Heart left ventricle (tissue), 16 donors: ENCODE data around the gene DEFB115. TPM values are rescaled to one million over a fixed set of nuclear protein-coding genes. Genes with fewer than 3 reads are reported as not detected.

Experiments used
- ATAC-seq, 4 donors: fragments of 200-7000 bp; cut with Tn5 transposase; one replicate each; pipeline ENCODE4 v1.9.1; 2020 to 2022; ENCODE audit warnings: moderate library complexity in 4 of 4, mild to moderate bottlenecking in 3 of 4, moderate number of reproducible peaks in 1 of 4
- DNase-seq, 5 donors: peaks; one replicate each; pipeline ENCODE4 v3.0.0-alpha.2; 2020
- H3K27ac ChIP-seq, 12 donors: fragments of 200-600 bp; sonication (generic) in 4 of 12; one replicate each; pipeline versions ENCODE4 v1.5.0 to v1.8.0; 2016 to 2022; ENCODE audit warnings: mild to moderate bottlenecking in 2 of 12
- H3K27me3 ChIP-seq, 9 donors: fragments of 200-600 bp; sonication (generic) in 2 of 9; one replicate each; pipeline versions ENCODE4 v1.5.1 to v1.8.0; 2016 to 2022; ENCODE audit warnings: mild to moderate bottlenecking in 3 of 9
- H3K36me3 ChIP-seq, 9 donors: fragments of 200-600 bp; sonication (generic) in 2 of 9; one replicate each; pipeline versions ENCODE4 v1.5.0 to v1.8.0; 2018 to 2022; ENCODE audit warnings: mild to moderate bottlenecking in 2 of 9
- H3K4me1 ChIP-seq, 12 donors: fragments of 200-600 bp; sonication (generic) in 4 of 12; one replicate each; pipeline versions ENCODE4 v1.5.0 to v1.8.0; 2016 to 2022; ENCODE audit warnings: mild to moderate bottlenecking in 3 of 12
- H3K4me3 ChIP-seq, 12 donors: fragments of 200-600 bp; sonication (generic) in 4 of 12; one replicate each; pipeline versions ENCODE4 v1.5.0 to v1.8.0; 2017 to 2022; ENCODE audit warnings: mild to moderate bottlenecking in 9 of 12, moderate library complexity in 4 of 12
- H3K9me3 ChIP-seq, 12 donors: fragments of 200-600 bp; sonication (generic) in 4 of 12; one replicate each; pipeline versions ENCODE4 v1.5.0 to v1.8.0; 2016 to 2022; ENCODE audit warnings: mild to moderate bottlenecking in 1 of 12
- CTCF ChIP-seq, 12 donors: fragments of 200-600 bp; sonication (generic) in 4 of 12; IDR thresholded peaks; one replicate each; pipeline versions ENCODE4 v1.5.0 to v1.8.0; 2018 to 2022; ENCODE audit warnings: antibody characterized with exemption in 12 of 12, mild to moderate bottlenecking in 5 of 12
- POLR2A ChIP-seq, 2 donors: fragments of 450-650 bp; IDR thresholded peaks; one replicate each; pipeline ENCODE4 v1.6.1; 2017; ENCODE audit warnings: antibody characterized with exemption in 2 of 2, mild to moderate bottlenecking in 2 of 2, moderate library complexity in 2 of 2
- WGBS, 4 donors: extraction: QIAGEN DNeasy Blood & Tissue Kit in 2 of 4; methylation state at CpG; one replicate each; pipeline versions ENCODE4 v1.1.5 to v1.1.7; 2013 to 2018; 5-methylcytosine and 5-hydroxymethylcytosine counted together
- intact Hi-C, 10 donors: fragments of 100-400 bp; cut with DNase I; formaldehyde crosslinking; loops; one replicate each; pipeline versions ENCODE4 v1.11.1 to v1.14.2; 2022
- long read RNA-seq, 3 donors: library from polyadenylated mRNA; unstranded; transcript quantifications; one replicate each; pipeline ENCODE4 v2.0.0, GENCODE V29; 2020 to 2021
- polyA plus RNA-seq, 2 donors: library from polyadenylated mRNA; stranded (reverse); fragments of 200-250 nt; gene quantifications; one replicate each; pipeline ENCODE4 v1.2.3, GENCODE V29; 2013
- total RNA-seq, 9 donors: library from RNA; depleted of rRNA in 2 of 9; stranded (reverse); fragments of >200 nt in 2 of 9; fragmentation: NEBNext Ultra II Directional in 3 of 9; extraction: Animal tissue kit (Norgen Biotek cat#: 25700) in 3 of 9; gene quantifications; one replicate each; pipeline versions ENCODE4 v1.1.0 to v1.2.4, GENCODE V29; 2016 to 2023
- donor health status: ischemic (EF 13 %, LVEDD 7.1; RV severe dilation, severe dysfunction).
- donor health status: healthy with polysubstance abuse.
- donor health status: DM: no; HTN: yes; CAD: no.
- donor health status: DM: no; HTN: no; CAD: no.
- donor health status: ischemic (EF 25% LVEDD 6.9; RV normal size, moderate dysfunction).
- donor health status: ischemic (EF 25% LVEDD 5.7; RV mildly dilated, moderate dysfunction).
- donor health status: healthy.
- donor health status: DM: yes; HTN: yes; CAD: no.
- donor health status: ischemic (EF 35%, LVEDD 5.7; RV mildly dilated, moderate dysfunction).
- donor health status: nonischemic (EF 11% LVEDD 7.7; RV severe dilation, severe dysfunction).
- donor health status: DM: yes; HTN: yes; CAD: no.
- donor health status: PGD.
- donor health status: ischemic (EF 29% LVEDD 5.4; RV normal size, mild dysfunction).
- donor health status: nonischemic (EF 23%, LVEDD 6.1; RV moderate dilation, normal function).

Gene DEFB115
- total RNA-seq = not detected
- not detected for polyA plus RNA-seq
- long read RNA-seq, donor 1 = 0 reads
- long read RNA-seq, donor 2 = 0 reads
- long read RNA-seq, donor 3 = 0 reads

- intact Hi-C loops = no loop called here
- H3K9me3 ChIP-seq = no peaks in the 10 kb centered on the region
- no peaks in the 10 kb centered on the region for H3K36me3 ChIP-seq
- no peaks in the 10 kb centered on the region for H3K27me3 ChIP-seq
- H3K4me3 ChIP-seq = no peak within 1 kb of the TSS
- TF ChIP-seq CTCF (IDR thresholded peaks at IDR 0.05) = no peak
- no peak for TF ChIP-seq POLR2A (IDR thresholded peaks at IDR 0.05)
- DNase-seq = no peak
- no peak within 1 kb of the TSS for H3K27ac ChIP-seq
- ATAC-seq = no peak
- no peaks in the 10 kb centered on the region for H3K4me1 ChIP-seq
- WGBS, 4 donors = 44 to 49% (median 45%) methylated on average over 2 of the region's 2 CpGs
Observed at GRCh38 chr20:31257364-31257763, at the start of gene DEFB115. Gene DEFB115 (plus strand): TSS chr20:31257664. CDS start chr20:31257664, 0 bp downstream.

- TF ChIP-seq POLR2A (IDR thresholded peaks at IDR 0.05) (no peak), CTCF (IDR thresholded peaks at IDR 0.05) (no peak)
- no peaks in the 10 kb centered on the region for H3K4me1 ChIP-seq
- no peak overlapping the region for H3K27ac ChIP-seq
- intact Hi-C loops = no loop called here
- no peak for ATAC-seq
- no peaks in the 10 kb centered on the region for H3K27me3 ChIP-seq
- WGBS, 4 donors = 63 to 69% (median 65%) methylated on average over 10 of the region's 10 CpGs
- DNase-seq = no peak
- no peaks in the 10 kb centered on the region for H3K36me3 ChIP-seq
- H3K4me3 ChIP-seq = no peak overlapping the region
- peaks cover 0 to 100% (median 69%) of the 10 kb centered on the region in 12 donors for H3K9me3 ChIP-seq
Observed at GRCh38 chr20:31236953-31237352, 20.5 kb upstream of the DEFB115 start.

- ATAC-seq (no peak), DNase-seq (no peak)
- 60 to 68% (median 67%) methylated on average over 6 of the region's 6 CpGs for WGBS, 4 donors
- Histone ChIP-seq H3K4me3 (no peak overlapping the region), H3K27me3 (no peaks in the 10 kb centered on the region), H3K4me1 (no peaks in the 10 kb centered on the region), H3K9me3 (peaks cover 0 to 100% (median 67%) of the 10 kb centered on the region in 12 donors), H3K27ac (no peak overlapping the region), H3K36me3 (no peaks in the 10 kb centered on the region)
- TF ChIP-seq POLR2A (IDR thresholded peaks at IDR 0.05) (no peak), CTCF (IDR thresholded peaks at IDR 0.05) (no peak)
- intact Hi-C loops = no loop called here
Observed at GRCh38 chr20:31237763-31238162, 19.7 kb upstream of the DEFB115 start.

GRCh38 chr20:31239139-31239538 is 18.3 kb upstream of the DEFB115 start:
- peaks cover 0 to 100% (median 67%) of the 10 kb centered on the region in 12 donors for H3K9me3 ChIP-seq
- no peaks in the 10 kb centered on the region for H3K36me3 ChIP-seq
- 65 to 74% (median 68%) methylated on average over 8 of the region's 8 CpGs for WGBS, 4 donors
- intact Hi-C loops = no loop called here
- ATAC-seq = no peak
- H3K4me1 ChIP-seq = no peaks in the 10 kb centered on the region
- H3K4me3 ChIP-seq = no peak overlapping the region
- H3K27me3 ChIP-seq = no peaks in the 10 kb centered on the region
- TF ChIP-seq POLR2A (IDR thresholded peaks at IDR 0.05) (no peak), CTCF (IDR thresholded peaks at IDR 0.05) (no peak)
- no peak for DNase-seq
- H3K27ac ChIP-seq = no peak overlapping the region
